ENCODE measurements around the gene PCNP. TPM values are rescaled to one million over a fixed set of nuclear protein-coding genes. Genes with fewer than 3 reads are reported as not detected.
"Not testable (repeated sequence)": the region's sequence is repeated elsewhere in the genome, so short reads cannot be mapped to it uniquely, and the experiment has no call there.

The PCNP gene
- total RNA-seq, 1 donor from 2014 or later: 190 TPM

DNA sequence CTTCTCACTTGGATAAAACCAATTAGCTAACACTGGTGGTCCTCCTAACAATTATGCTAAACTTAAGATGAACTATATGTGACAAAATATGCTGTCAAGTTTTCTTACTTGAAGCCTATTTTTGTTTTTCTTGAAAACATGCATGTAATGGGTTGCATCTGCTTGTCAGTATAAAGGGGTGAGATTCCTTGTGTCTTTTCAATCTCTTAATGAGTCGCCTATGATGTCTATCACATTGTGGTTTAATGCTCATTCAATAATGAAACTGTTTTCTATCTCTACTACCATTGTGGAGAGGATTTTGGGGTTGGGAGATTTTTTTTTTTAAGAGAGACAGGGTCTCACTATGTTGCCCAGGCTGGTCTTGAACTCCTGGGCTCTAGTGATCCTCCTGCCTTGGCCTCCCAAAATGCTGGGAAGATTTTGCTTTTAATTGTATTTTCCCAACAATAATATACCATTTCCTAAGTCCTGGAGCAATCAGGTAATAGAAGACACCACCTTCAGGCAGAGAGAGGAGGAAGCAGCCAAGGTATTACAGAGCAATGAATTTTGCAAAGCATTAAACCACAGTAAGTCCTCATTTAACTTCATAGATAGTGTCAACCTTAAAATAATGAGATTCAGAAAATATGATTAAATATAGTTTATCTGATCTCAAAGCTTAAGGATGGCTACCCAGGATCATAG, 29.7 kb upstream of the PCNP start:
- Mint-ChIP-seq H3K4me3 (no peak overlapping the region), H3K4me1 (ENCODE audit: low read depth) (peaks cover 29% of the 10 kb centered on the region), H3K36me3 (ENCODE audit: low read depth) (peaks cover 5% of the 10 kb centered on the region), H3K9me3 (peaks cover 4% of the 10 kb centered on the region), H3K27me3 (ENCODE audit: insufficient read depth) (no peaks in the 10 kb centered on the region), H3K27ac (peak overlapping the region; percentile 71)
- intact Hi-C loops (cut with micrococcal nuclease): loop anchor here (1.0 kb wide), 1 partner anchor 14 kb away; no protein-coding TSS in a partner anchor
- DNase-seq (ENCODE audit: low spot score): no peak

DNA sequence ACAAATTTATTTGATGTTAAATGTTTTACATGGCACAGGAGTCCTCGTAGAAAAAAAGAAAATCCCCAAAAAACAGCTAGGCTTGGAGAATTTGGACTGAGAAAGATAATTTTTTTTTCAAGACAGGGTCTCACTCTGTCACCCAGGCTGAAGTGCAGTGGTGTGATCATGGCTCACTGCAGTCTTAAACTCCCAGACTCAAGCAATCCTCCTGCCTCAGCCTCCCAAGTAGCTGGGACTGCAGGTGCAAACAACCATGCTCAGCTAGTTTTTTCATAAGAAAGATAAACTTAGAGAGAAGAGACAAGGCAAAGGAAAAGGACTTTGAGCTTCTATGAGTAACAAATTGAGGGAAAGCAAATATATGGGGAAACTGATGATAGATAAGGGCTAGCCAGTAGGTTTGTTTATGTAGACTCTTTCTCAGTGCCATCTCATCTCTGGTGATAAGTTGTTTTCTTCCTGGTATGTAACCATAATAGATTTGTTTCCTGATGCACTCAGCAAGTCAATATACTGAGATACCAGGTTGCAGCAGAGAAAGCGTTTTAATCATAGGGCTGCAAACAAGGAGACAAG, 25.4 kb upstream of the PCNP start:
- H3K36me3 Mint-ChIP-seq (ENCODE audit: low read depth): peaks cover 5% of the 10 kb centered on the region
- no peaks in the 10 kb centered on the region for H3K9me3 Mint-ChIP-seq
- no peak overlapping the region for H3K27ac Mint-ChIP-seq
- DNase-seq (ENCODE audit: low spot score): no peak
- no peak overlapping the region for H3K4me3 Mint-ChIP-seq
- peaks cover 11% of the 10 kb centered on the region for H3K4me1 Mint-ChIP-seq (ENCODE audit: low read depth)
- intact Hi-C loops (cut with micrococcal nuclease): no loop called here
- no peaks in the 10 kb centered on the region for H3K27me3 Mint-ChIP-seq (ENCODE audit: insufficient read depth)

DNA sequence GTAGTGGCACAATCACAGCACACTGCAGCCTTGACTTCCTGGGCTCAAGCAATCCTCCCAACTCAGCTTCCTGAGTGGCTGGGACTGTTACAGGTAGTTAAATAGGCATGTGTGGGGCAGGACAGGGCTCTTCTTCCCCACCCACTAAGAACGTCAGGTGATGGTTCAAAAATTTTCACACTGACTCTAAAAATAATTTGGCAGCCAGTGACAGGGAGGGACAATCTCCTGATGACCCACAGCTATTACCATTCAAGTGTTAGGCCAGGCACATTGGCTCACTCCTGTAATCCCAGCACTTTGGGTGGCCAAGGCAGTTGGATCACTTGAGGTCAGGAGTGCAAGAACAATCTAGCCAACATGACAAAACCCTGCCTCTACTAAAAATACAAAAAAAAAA, 24.5 kb upstream of the PCNP start:
- Mint-ChIP-seq H3K27me3 (ENCODE audit: insufficient read depth) (no peaks in the 10 kb centered on the region), H3K27ac (no peak overlapping the region), H3K9me3 (no peaks in the 10 kb centered on the region), H3K4me1 (ENCODE audit: low read depth) (peaks cover 2% of the 10 kb centered on the region), H3K36me3 (ENCODE audit: low read depth) (no peaks in the 10 kb centered on the region), H3K4me3 (no peak overlapping the region)
- intact Hi-C loops (cut with micrococcal nuclease): no loop called here
- DNase-seq (ENCODE audit: low spot score): no peak

DNA sequence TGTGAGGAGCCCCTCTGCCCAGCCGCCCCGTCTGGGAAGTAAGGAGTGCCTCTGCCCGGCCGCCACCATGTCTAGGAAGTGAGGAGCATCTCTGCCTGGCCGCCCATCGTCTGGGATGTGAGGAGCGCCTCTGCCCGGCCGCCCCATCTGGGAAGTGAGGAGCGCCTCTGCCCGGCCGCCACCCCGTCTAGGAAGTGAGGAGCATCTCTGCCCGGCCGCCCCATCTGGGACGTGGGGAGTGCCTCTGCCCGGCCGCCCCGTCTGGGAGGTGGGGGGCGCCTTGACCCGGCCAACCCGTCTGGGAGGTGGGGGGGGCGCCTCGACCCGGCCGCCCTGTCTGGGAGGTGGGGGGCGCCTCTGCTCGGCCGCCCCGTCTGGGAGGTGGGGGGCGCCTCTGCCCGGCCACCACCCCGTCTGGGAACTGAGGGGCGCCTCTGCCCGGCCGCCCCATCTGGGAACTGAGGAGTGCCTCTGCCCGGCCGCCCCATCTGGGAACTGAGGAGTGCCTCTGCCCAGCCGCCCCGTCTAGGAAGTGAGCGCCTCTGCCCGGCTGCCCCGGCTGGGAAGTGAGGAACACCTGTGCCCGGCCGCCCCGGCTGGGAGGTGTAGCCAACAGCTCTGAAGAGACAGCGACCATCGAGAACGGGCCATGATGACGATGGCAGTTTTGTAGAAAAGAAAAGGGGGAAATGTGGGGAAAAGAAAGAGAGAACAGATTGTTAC, 22.5 kb upstream of the PCNP start:
- H3K4me1 Mint-ChIP-seq (ENCODE audit: low read depth); H3K27me3 Mint-ChIP-seq (ENCODE audit: insufficient read depth); intact Hi-C loops (cut with micrococcal nuclease); H3K9me3 Mint-ChIP-seq; DNase-seq (ENCODE audit: low spot score); H3K36me3 Mint-ChIP-seq (ENCODE audit: low read depth); H3K27ac Mint-ChIP-seq; H3K4me3 Mint-ChIP-seq: not testable (repeated sequence)

GRCh38 chr3:101553381-101553780, 20.6 kb upstream of the PCNP start:
- DNase-seq (ENCODE audit: low spot score); H3K27ac Mint-ChIP-seq; intact Hi-C loops (cut with micrococcal nuclease); H3K36me3 Mint-ChIP-seq (ENCODE audit: low read depth); H3K4me1 Mint-ChIP-seq (ENCODE audit: low read depth); H3K9me3 Mint-ChIP-seq; H3K4me3 Mint-ChIP-seq: not testable (repeated sequence)
- peaks cover 15% of the 10 kb centered on the region for H3K27me3 Mint-ChIP-seq (ENCODE audit: insufficient read depth)

- Mint-ChIP-seq H3K27ac (no peak overlapping the region), H3K36me3 (ENCODE audit: low read depth) (no peaks in the 10 kb centered on the region), H3K27me3 (ENCODE audit: insufficient read depth) (peaks cover 15% of the 10 kb centered on the region), H3K4me3 (no peak overlapping the region), H3K4me1 (ENCODE audit: low read depth) (peaks cover 8% of the 10 kb centered on the region), H3K9me3 (no peaks in the 10 kb centered on the region)
- DNase-seq (ENCODE audit: low spot score): no peak
- intact Hi-C loops (cut with micrococcal nuclease): no loop called here
Measured at GRCh38 chr3:101556064-101556463, 17.9 kb upstream of the PCNP start.

GRCh38 chr3:101561630-101562328, 12.2 kb upstream of the PCNP start, which contains the start of gene TRMT10C:
TSS of gene TRMT10C (plus strand) at chr3:101561868. CDS start at chr3:101564782, 2,914 bp downstream.
- intact Hi-C loops (cut with micrococcal nuclease): loop anchor here (1.0 to 10.0 kb wide), 8 partner anchors 12 to 1297 kb away; partner anchors contain the start of genes SENP7, TBC1D23 and TFG
- DNase-seq (ENCODE audit: low spot score): peak; percentile 89
- Mint-ChIP-seq H3K36me3 (ENCODE audit: low read depth) (peaks cover 37% of the 10 kb centered on the region), H3K27ac (peak within 1 kb of the TSS; percentile 98), H3K27me3 (ENCODE audit: insufficient read depth) (peaks cover 4% of the 10 kb centered on the region), H3K4me1 (ENCODE audit: low read depth) (peaks cover 34% of the 10 kb centered on the region), H3K4me3 (peak within 1 kb of the TSS; percentile 99), H3K9me3 (no peaks in the 10 kb centered on the region)

DNA sequence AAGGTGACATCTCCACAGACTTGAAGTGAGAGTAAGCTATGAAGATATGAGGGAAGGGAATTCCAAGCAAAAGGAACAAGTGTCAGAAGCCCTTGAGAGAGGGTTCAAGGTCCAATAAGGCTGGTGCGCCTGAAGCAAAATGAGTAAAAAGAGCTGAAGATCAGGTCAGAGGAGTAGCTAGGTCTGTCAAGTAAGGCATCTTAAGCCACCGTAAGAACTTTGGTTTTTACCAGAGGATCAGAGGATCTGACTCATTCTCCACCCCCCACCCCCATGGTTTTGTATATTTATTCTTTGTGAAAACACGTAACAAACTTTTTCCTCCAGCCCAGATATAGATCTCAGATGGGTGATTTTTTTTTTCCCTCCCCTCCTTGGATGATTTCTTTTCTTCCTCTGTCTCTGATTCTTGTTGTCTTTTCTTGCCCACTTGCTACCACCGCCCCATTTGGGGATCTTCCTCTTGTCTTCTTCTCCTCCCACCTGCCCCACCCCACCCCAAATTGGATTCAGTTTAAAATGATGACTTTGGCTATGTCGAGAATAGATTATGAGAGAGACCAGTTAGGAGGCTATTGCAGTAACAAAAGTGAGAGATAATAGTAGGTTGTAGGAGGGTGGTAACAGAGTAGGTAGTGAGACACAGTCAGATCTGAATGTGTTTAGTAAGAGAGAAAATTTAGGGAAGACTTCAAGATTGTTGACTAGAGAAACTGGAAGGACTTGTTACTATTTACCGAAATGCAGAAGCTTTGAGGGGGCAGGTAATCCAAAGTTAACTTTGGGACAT, 6.3 kb upstream of the PCNP start:
- peak overlapping the region; percentile 24 for H3K4me3 Mint-ChIP-seq
- no peaks in the 10 kb centered on the region for H3K9me3 Mint-ChIP-seq
- peaks cover 70% of the 10 kb centered on the region for H3K4me1 Mint-ChIP-seq (ENCODE audit: low read depth)
- peaks cover 51% of the 10 kb centered on the region for H3K36me3 Mint-ChIP-seq (ENCODE audit: low read depth)
- DNase-seq (ENCODE audit: low spot score): no peak
- intact Hi-C loops (cut with micrococcal nuclease): loop anchor here (1.0 to 10.0 kb wide), 3 partner anchors 49 to 1480 kb away; partner anchors contain the start of gene TBC1D23
- H3K27me3 Mint-ChIP-seq (ENCODE audit: insufficient read depth): no peaks in the 10 kb centered on the region
- peak overlapping the region; percentile 96 for H3K27ac Mint-ChIP-seq

- H3K4me1 Mint-ChIP-seq (ENCODE audit: low read depth): peaks cover 75% of the 10 kb centered on the region
- H3K36me3 Mint-ChIP-seq (ENCODE audit: low read depth): peaks cover 30% of the 10 kb centered on the region
- H3K27me3 Mint-ChIP-seq (ENCODE audit: insufficient read depth): no peaks in the 10 kb centered on the region
- no peak for DNase-seq (ENCODE audit: low spot score)
- H3K9me3 Mint-ChIP-seq: no peaks in the 10 kb centered on the region
- intact Hi-C loops (cut with micrococcal nuclease): loop anchor here (5.0 to 10.0 kb wide), 2 partner anchors 206 to 1756 kb away; partner anchors contain the start of genes CMSS1 and NXPE3
- H3K27ac Mint-ChIP-seq: no peak overlapping the region
- H3K4me3 Mint-ChIP-seq: no peak overlapping the region
Measured at GRCh38 chr3:101571028-101571895, 2.7 kb upstream of the PCNP start.

DNA sequence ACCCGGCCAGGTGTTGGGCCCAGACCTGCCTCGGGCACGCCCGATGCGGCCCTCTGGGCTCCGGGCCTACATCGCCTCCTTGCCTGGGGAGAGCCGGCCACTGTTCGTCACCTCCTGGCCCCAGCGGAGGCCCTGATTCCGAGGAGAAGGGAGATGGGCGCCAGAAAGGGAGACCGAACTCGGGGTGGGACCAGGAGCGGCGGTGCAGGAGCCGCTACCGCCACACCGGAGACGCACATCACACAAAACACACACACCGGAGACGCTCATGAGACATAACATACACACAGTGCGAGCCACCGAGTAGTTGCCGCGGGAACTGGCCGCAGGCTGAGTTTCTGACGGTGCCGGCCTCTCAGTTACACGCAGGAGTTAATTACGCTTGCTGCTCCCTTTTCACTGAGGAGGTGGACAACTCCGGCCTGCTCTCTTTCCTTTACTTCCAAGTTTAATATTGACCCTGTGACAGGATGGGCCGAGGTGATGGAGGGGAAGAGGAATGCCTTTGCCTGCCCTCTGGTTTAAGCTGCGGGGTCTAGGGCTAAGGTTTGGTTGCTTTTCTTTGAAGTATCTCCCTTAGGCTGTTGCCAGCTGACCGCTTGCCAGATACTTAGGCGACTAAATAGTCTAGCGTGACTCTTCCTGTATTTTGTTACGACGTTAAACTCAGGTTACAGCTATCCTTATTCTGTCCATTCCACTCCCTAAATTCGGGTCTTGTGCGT, 570 bp downstream of the PCNP start:
- H3K4me3 Mint-ChIP-seq: peak overlapping the region; percentile 94
- DNase-seq (ENCODE audit: low spot score): peak; percentile 50
- H3K27me3 Mint-ChIP-seq (ENCODE audit: insufficient read depth): no peaks in the 10 kb centered on the region
- intact Hi-C loops (cut with micrococcal nuclease): loop anchor here (1.0 to 10.0 kb wide), 11 partner anchors 62 to 1760 kb away; partner anchors contain the start of genes CEP97, CMSS1, LNP1 and NIT2
- peak overlapping the region; percentile 99 for H3K27ac Mint-ChIP-seq
- H3K36me3 Mint-ChIP-seq (ENCODE audit: low read depth): peaks cover 22% of the 10 kb centered on the region
- peaks cover 72% of the 10 kb centered on the region for H3K4me1 Mint-ChIP-seq (ENCODE audit: low read depth)
- no peaks in the 10 kb centered on the region for H3K9me3 Mint-ChIP-seq

DNA sequence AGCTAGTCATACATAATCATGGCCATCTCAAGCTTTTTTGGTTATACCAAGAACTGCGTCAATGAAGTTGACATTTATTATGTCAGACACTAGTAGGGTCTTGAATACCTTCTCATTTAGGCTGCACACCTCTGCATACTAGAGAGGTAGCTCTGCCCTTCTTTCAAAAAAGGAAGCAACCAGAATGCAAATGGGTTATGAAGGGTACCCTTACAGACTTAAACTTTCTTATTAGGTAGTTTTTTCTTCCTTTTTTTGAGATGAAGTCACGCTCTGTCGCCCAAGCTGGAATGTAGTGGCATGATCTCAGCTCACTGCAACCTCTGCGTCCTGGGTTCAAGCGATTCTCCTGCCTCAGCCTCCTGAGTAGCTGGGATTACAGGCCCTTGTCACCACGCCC, 3.3 kb downstream of the PCNP start:
- Mint-ChIP-seq H3K9me3 (no peaks in the 10 kb centered on the region), H3K4me1 (ENCODE audit: low read depth) (peaks cover 53% of the 10 kb centered on the region), H3K27ac (no peak overlapping the region), H3K36me3 (ENCODE audit: low read depth) (peaks cover 27% of the 10 kb centered on the region), H3K4me3 (no peak overlapping the region), H3K27me3 (ENCODE audit: insufficient read depth) (no peaks in the 10 kb centered on the region)
- DNase-seq (ENCODE audit: low spot score): no peak
- intact Hi-C loops (cut with micrococcal nuclease): loop anchor here (10.0 kb wide), 1 partner anchor 1762 kb away; the partner anchor contains the start of gene CMSS1
